Stimulated activated naive CD4-positive, alpha-beta T cell treated with Interleukin-2 at 50 U/mL for 16 hours (primary cell): ENCODE data around the gene ARHGEF17.

Source experiments
- DNase-seq: peaks from one replicate; lab custom pipeline; 2025; lab: John Stamatoyannopoulos, UW

ARHGEF17 gene

GRCh38 chr11:73380331-73380730 is 72.3 kb downstream of the ARHGEF17 start:
- DNase-seq: no peak

DNA sequence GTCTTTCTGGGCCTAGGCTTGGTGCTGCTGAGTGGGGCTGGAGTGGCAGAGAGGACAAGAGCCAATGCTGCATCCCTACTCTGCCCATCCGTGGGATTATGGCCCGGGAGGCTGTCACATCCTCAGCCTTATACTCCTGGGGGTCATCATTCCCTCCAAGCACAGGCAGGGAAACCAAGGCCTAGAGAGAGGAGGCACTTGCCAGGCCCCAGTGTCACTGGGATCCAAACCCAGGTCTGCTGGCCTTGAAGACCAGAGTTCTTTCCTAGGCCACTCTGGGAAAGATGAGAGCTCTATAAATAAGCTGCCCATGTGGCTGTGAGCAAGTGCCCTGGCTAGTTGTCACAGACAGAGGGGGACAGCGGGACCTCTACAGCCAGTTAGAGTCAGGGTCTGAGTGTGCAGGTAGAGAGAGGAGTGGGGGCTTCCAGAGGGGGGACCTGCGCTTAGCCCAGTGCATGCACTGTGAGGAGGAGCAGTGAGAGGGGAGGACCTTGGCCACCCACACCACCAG is 72.9 kb downstream of the ARHGEF17 start:
- no peak for DNase-seq

- DNase-seq: no peak
Measured at GRCh38 chr11:73381589-73381988, 73.5 kb downstream of the ARHGEF17 start.

DNA sequence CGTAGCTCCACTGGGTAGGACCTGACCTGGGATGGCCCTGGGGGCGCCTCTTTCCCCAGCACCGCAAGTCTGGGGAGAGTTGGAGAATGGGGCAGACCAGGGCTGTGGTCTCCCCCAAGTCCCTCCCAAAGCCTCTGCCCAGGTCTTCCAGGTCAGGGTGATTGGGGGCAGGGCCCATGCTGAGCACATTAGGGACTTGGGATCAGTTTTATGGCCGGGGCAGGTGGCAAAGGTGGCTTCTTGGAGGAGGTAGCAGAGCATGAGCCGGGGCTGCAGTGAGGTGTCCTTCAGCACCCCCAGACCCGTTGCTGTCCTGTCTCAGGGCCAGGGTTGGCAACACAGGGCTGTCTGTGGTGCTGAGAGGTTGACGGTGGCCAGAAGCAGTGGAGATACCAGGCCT is 74.1 kb downstream of the ARHGEF17 start:
- DNase-seq: no peak

DNA sequence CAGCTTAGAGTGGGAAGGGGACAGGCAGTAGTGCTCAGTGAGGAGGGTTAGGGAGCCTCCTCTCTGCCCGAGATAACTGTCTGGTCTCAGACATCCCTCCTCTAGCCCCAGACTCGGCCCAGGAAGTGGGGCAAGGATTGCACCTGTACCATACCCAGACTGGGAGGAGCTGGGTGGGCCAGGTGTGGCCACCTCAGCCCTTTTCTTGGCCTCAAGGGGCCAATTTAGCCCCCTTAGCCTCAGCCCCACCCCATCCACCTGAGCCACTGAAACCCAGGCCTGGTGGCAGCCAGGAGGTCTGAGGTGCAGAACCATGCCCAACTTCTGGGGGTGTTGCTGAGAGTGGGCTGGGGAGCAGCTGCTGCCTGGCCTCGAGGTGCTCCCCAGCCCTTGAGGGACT is 74.7 kb downstream of the ARHGEF17 start:
- no peak for DNase-seq

- DNase-seq: no peak
Measured at GRCh38 chr11:73383249-73384124, 75.4 kb downstream of the ARHGEF17 start.

DNA sequence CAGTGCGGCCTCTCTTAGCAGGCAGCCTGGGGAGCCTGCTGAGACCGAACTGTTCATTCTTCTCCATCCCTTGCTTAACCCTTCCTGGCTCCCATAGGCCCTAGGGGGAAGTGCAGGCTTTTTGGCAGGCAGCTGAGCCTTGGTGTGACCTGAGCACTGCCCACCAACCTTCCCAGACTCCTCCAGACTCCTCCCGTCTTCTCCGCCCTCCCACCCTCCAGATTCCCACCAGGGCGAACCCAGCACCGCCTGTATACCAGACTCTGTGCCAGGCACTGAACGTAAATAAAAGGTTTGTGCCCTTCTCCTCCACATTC is 76.0 kb downstream of the ARHGEF17 start:
- DNase-seq: no peak

DNA sequence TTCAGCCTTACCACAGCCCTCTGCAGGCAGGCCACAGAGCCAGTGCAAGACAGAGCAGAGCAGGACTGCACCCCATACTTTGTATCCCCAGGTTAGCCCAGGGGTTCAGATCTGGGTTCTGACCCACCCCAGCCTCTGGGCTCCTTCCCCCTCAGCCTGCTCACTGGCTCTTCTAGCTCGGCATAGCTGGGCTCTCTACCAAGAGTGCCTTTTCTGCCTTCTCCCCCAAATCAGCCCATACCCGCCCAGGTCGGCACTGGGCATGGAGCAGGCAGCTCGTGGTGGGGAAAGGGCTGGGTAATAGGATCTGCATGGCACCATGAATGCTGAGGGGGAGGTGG is 76.4 kb downstream of the ARHGEF17 start:
- no peak for DNase-seq

- no peak for DNase-seq
Measured at GRCh38 chr11:73384872-73385689, 77.0 kb downstream of the ARHGEF17 start.

DNA sequence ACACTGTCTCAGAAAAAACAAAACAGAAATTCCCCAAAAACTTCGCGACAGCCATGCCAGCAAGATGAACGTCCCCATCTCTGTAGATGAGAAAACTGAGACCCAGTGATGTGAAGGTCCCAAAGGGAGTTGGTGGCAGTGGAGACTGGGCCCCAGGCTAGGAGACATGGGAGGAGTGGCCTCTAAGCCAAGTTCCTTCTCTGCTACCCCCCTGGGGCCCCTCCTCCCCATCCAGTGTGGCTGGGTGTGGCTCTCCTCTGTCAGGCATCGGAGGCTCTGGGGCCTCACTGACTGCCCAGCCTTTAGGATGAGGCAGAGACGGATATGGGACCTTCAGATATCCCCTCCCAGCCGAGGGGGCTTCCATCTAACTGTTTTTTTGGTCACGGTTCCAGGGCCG is 77.9 kb downstream of the ARHGEF17 start:
- no peak for DNase-seq

DNA sequence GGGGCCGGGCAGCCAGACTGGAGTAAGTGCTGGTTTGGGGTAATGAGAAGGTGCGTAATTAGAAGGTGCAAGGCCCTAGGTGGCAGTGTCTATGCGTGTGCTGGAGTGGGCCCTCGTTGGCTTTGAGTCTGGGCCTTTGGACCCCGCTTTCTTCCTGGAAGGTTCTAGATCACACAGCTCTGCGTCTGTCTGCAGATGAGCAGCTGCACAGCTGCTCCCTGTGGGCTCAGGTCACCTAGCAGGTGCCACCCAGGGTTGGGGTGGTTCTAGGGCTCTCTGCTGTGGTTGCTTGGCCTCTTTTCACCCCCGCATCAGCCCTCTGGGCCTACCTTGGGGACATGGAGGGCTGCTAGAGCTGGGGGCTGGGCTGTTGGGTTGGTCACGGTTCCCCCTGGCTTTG is 78.5 kb downstream of the ARHGEF17 start:
- DNase-seq: no peak

DNA sequence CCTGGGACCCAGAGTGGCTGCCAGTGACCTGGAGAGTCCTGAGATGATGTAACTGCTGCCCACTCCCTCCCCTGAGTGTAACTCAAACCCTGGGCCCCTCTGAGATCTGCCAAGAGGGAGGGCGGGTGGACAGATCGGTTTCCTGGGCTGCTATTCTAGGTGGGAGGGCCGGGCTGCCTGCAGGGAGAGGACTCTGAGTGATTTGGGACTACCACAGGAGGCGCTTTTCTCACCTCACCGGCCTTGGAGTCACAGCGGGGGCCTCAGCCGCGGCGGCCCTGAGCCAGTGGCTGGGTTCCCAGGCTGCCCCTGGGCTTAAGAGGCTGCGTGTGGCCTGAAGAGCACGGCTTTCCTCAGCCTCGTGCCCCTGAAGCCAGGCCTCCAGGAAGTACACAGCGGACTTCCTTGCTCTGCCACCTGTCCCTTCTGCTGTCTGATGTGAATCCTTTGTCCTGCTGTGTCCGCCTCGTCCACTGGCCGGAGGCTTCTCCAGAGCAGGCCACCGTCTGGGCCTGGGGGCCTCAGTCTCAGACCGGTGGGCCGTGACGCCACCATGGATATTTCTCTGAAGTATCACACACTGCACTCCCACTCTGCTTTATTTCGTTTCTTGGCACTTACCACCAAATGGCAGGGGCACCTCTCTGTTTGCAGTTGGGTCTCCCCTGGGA is 79.7 kb downstream of the ARHGEF17 start:
- DNase-seq: no peak

GRCh38 chr11:73388265-73389133 is 80.4 kb downstream of the ARHGEF17 start:
- DNase-seq: no peak

DNA sequence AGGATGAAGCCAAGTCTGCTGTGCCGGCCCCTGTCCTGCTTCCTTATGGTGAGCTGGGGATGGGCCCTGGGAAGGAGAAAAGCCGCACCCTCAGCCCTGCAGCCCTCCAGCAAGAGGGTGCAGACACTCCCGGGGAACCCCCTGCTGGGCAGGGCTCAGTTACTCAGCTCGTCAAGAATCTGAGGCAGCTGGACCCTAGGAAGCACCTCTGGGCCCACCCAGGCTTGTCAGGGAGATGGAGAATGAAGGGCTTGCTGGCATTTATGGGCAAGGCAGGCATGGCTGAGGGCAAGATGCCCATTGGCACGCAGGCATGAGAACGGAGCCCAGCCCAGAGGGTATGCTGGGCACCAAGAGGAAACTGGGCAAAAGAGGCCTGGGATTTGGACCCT is 81.1 kb downstream of the ARHGEF17 start:
- no peak for DNase-seq

GRCh38 chr11:73389916-73390315 is 81.8 kb downstream of the ARHGEF17 start:
- no peak for DNase-seq

- DNase-seq: no peak
Measured at GRCh38 chr11:73390601-73391565, 82.8 kb downstream of the ARHGEF17 start.

GRCh38 chr11:73391665-73392064 is 83.6 kb downstream of the ARHGEF17 start:
- no peak for DNase-seq

GRCh38 chr11:73392108-73393010 is 84.3 kb downstream of the ARHGEF17 start:
- DNase-seq: no peak

DNA sequence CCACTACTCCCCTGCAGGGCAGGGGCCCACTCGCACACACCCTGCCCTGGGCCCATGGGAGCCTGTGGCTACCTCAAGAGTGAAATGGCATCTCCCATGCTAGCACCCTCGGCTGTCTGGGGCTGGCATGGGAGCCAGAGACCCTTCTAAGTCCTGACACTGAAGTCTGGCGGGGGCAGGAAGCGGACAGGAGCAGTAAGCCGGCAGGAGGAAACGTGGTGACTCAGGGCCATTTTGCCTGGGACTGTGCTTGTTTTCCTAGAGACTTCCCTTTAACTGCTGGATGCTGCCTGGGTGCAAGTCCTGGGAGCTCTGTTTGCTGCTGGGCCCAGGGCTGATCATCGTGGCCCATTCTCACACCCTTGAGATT is 84.9 kb downstream of the ARHGEF17 start:
- DNase-seq: no peak
